ENCODE measurements around the gene SNRNP48. TPM values are rescaled to one million over a fixed set of nuclear protein-coding genes. Genes with fewer than 3 reads are reported as not detected.

SNRNP48 gene
- total and polyA plus RNA-seq, 2 of the 4 experiments (the other 2 are of a cell fraction), result 5.2 to 6.2 TPM

DNA sequence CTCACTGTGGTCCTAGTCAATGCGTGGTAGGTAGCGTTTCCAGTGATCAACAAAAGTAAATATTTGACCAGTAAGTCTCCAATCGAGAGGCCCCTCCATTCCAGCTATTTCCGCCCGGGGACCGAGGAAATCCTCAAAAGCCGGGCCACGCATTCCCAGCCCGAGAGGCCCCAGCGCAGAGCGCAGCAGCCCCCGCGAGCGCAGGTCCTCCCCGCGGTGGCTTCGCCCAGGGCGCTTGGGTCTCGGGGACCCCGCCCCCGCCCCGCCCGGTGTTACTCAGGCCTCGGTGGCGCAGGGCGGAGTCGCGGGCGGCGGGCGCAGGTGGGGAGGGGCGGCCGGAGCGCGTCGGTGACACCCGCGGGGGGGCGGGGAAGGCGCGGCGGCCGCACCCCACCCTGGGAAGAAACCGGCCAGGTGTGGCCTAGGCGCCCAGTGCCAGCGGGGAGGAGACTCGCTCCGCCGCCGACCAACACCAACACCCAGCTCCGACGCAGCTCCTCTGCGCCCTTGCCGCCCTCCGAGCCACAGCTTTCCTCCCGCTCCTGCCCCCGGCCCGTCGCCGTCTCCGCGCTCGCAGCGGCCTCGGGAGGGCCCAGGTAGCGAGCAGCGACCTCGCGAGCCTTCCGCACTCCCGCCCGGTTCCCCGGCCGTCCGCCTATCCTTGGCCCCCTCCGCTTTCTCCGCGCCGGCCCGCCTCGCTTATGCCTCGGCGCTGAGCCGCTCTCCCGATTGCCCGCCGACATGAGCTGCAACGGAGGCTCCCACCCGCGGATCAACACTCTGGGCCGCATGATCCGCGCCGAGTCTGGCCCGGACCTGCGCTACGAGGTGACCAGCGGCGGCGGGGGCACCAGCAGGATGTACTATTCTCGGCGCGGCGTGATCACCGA, 48.6 kb upstream of the SNRNP48 start, which contains the start of gene DSP:
Gene DSP (plus strand): TSS at position 497 of the 890 bp plus-strand sequence. CDS start 245 bp downstream, at position 742.
- peak within 1 kb of the TSS; percentile 86 for H2AK9ac ChIP-seq (replicated peaks; ENCODE audit: low read depth, low read length, poor library complexity)
- H4K8ac ChIP-seq (ENCODE audit: low read depth in 2 of 2, low read length in 2 of 2), result peak within 1 kb of the TSS in 1 of 2 experiments; percentile 65; a peak in 3 of 4 replicates
- no peak within 1 kb of the TSS; the same call in 2 of the 3 replicates for H2BK15ac ChIP-seq (ENCODE audit: low read depth, low read length)
- H3K4ac ChIP-seq (ENCODE audit: low read depth, low read length), result peak within 1 kb of the TSS; percentile 64
- DNase-seq (no peak), ATAC-seq (ENCODE audit: low read depth) (peak; percentile 51)
- peak within 1 kb of the TSS; percentile 68 for H3K23ac ChIP-seq (ENCODE audit: low read depth, low read length)
- H2BK5ac ChIP-seq (ENCODE audit: low read depth, low read length, poor library complexity, severe bottlenecking), result peak within 1 kb of the TSS; percentile 85
- H3K14ac ChIP-seq (replicated peaks; ENCODE audit: low read depth, low read length), result peak within 1 kb of the TSS; percentile 44
- ChIA-PET CTCF (no interaction called here), POLR2A (ENCODE audit: unreplicated experiment) (interaction anchor here (0.5 to 0.6 kb wide), 2 partner anchors 8 to 21 kb away, joined by 4 to 13 read pairs; no protein-coding TSS in a partner anchor)
- BruUV-seq (replicated peaks), result no TSS peak
- peak within 1 kb of the TSS; percentile 18 for H4K91ac ChIP-seq (ENCODE audit: insufficient read depth, low read depth, low read length)
- intact Hi-C loops (cut with micrococcal nuclease) (loop anchor here (5.0 kb wide), 1 partner anchor 229 kb away; the partner anchor contains the start of gene SSR1), dilution Hi-C loops (cut with HindIII; ENCODE audit: low sequenced_read_pairs, unreplicated experiment) (no loop called here), in situ Hi-C loops (cut with MboI; ENCODE audit: low sequenced_read_pairs) (no loop called here)
- H2BK20ac ChIP-seq (ENCODE audit: low read depth, low read length), result no peak within 1 kb of the TSS
- H3K4me3 ChIP-seq (ENCODE audit: insufficient read depth, low read depth, low read length), result peak within 1 kb of the TSS; percentile 98
- H3K79me1 ChIP-seq (ENCODE audit: low read depth in 1 of 2, low read length in 2 of 2), result peaks cover 0 to 20% of the 10 kb centered on the region in 2 experiments; a peak in 2 of 4 replicates
- TF ChIP-seq CEBPB (IDR thresholded peaks at IDR 0.05; ENCODE audit: low read depth, low read length), result no peak
- no peak; the same call in 1 of the 2 replicates for TF ChIP-seq MAZ (IDR thresholded peaks at IDR 0.05; ENCODE audit: borderline replicate concordance, low read depth, low read length)
- peak; percentile 64 for TF ChIP-seq POLR2A (IDR thresholded peaks at IDR 0.05; ENCODE audit: low read depth, low read length)
- TF ChIP-seq, protein P1, sequence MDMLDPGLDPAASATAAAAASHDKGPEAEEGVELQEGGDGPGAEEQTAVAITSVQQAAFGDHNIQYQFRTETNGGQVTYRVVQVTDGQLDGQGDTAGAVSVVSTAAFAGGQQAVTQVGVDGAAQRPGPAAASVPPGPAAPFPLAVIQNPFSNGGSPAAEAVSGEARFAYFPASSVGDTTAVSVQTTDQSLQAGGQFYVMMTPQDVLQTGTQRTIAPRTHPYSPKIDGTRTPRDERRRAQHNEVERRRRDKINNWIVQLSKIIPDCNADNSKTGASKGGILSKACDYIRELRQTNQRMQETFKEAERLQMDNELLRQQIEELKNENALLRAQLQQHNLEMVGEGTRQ (IDR thresholded peaks at IDR 0.05; ENCODE audit: low read depth, low read length), result no peak
- 0 out of 2 replicates have a peak, but pooled peaks have one; percentile 2 for TF ChIP-seq BHLHE40 (IDR thresholded peaks at IDR 0.05; ENCODE audit: low read depth, low read length)
- TF ChIP-seq, protein P2, sequence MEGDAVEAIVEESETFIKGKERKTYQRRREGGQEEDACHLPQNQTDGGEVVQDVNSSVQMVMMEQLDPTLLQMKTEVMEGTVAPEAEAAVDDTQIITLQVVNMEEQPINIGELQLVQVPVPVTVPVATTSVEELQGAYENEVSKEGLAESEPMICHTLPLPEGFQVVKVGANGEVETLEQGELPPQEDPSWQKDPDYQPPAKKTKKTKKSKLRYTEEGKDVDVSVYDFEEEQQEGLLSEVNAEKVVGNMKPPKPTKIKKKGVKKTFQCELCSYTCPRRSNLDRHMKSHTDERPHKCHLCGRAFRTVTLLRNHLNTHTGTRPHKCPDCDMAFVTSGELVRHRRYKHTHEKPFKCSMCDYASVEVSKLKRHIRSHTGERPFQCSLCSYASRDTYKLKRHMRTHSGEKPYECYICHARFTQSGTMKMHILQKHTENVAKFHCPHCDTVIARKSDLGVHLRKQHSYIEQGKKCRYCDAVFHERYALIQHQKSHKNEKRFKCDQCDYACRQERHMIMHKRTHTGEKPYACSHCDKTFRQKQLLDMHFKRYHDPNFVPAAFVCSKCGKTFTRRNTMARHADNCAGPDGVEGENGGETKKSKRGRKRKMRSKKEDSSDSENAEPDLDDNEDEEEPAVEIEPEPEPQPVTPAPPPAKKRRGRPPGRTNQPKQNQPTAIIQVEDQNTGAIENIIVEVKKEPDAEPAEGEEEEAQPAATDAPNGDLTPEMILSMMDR (conservative IDR thresholded peaks at IDR 0.05; ENCODE audit: low read depth, low read length), result no peak
- H3K9me3 ChIP-seq (ENCODE audit: control insufficient read depth, insufficient read depth, low read length), result no peaks in the 10 kb centered on the region
- H3K36me3 ChIP-seq (ENCODE audit: control insufficient read depth, insufficient read depth, low read length), result no peaks in the 10 kb centered on the region
- peak within 1 kb of the TSS; percentile 83; the same call in 1 of the 2 replicates for H3K18ac ChIP-seq (ENCODE audit: low read depth, low read length)
- no peak within 1 kb of the TSS; the same call in 1 of the 2 replicates for H3K56ac ChIP-seq (ENCODE audit: extremely low read depth, insufficient read depth, low read length)
- peaks cover 6% of the 10 kb centered on the region for H3K4me1 ChIP-seq (ENCODE audit: control insufficient read depth, insufficient read depth, low read length)
- H3K9ac ChIP-seq (ENCODE audit: low read depth, low read length), result peak within 1 kb of the TSS; percentile 84
- peaks cover 12% of the 10 kb centered on the region; the same call in 1 of the 2 replicates for H3K27me3 ChIP-seq (ENCODE audit: control insufficient read depth, insufficient read depth, low read length)
- peak within 1 kb of the TSS; percentile 14; the same call in 1 of the 2 replicates for H3K27ac ChIP-seq (ENCODE audit: insufficient read depth, low read length)
- peak within 1 kb of the TSS; percentile 94 for H2AFZ ChIP-seq (replicated peaks; ENCODE audit: low read length, poor library complexity)
- peak within 1 kb of the TSS; percentile 54; the same call in 1 of the 2 replicates for H2BK120ac ChIP-seq (ENCODE audit: low read depth, low read length)
- H3K9me1 ChIP-seq (ENCODE audit: insufficient read depth, low read length), result peaks cover 9% of the 10 kb centered on the region
- H4K5ac ChIP-seq (ENCODE audit: low read depth, low read length), result peak within 1 kb of the TSS; percentile 86
- no peak within 1 kb of the TSS; the same call in 1 of the 2 replicates for H2AK5ac ChIP-seq (ENCODE audit: low read depth, low read length)
- WGBS, 2 experiments (ENCODE audit: extremely low coverage in 2 of 2, insufficient read length in 1 of 2), result 1% methylated on average over 62 of the region's 105 CpGs; no CpG with 5 or more reads in 1 of the 2 experiments
- peak within 1 kb of the TSS; percentile 96 for H3K4me2 ChIP-seq (ENCODE audit: low read depth, low read length)
- peaks cover 7% of the 10 kb centered on the region; the same call in 1 of the 2 replicates for H4K20me1 ChIP-seq (ENCODE audit: insufficient read depth, low read length)
